Right lung (tissue), 5 donors: Measurements from ENCODE around the gene BCOR. TPM values are rescaled to one million over a fixed set of nuclear protein-coding genes. Genes with fewer than 3 reads are reported as not detected.

ENCODE experiments used
- DNase-seq, 2 donors: peaks; one replicate each; pipeline ENCODE4 v3.0.0-alpha.2; 2013
- polyA plus RNA-seq, 5 donors: library from polyadenylated mRNA; unstranded; fragments of 120-200 nt; gene quantifications; one replicate each; pipeline versions ENCODE4 v1.2.1 to v1.2.3, GENCODE V29; 2013; ENCODE audit warnings: inconsistent platforms in 1 of 5, low replicate concordance in 1 of 5; ENCODE audit not compliant: insufficient read length in 5 of 5, insufficient read depth in 1 of 5

BCOR gene
- polyA plus RNA-seq, 5 donors, result 55.3 to 65.8 (median 56.6) TPM

- no peak for DNase-seq
These were observed 31.1 kb downstream of the BCOR start for GRCh38 chrX:40066700-40067099.

- DNase-seq, result no peak
These were observed 32.3 kb downstream of the BCOR start for GRCh38 chrX:40065296-40066046.

- DNase-seq, result no peak
These were observed 33.6 kb downstream of the BCOR start for GRCh38 chrX:40064055-40064597.

- no peak for DNase-seq
These were observed 34.2 kb downstream of the BCOR start for GRCh38 chrX:40063555-40063954.

GRCh38 chrX:40062525-40063155 is 35.1 kb downstream of the BCOR start:
- DNase-seq, result no peak

- DNase-seq, result no peak
These were observed 35.8 kb downstream of the BCOR start for GRCh38 chrX:40061871-40062524.

GRCh38 chrX:40061005-40061404 is 36.8 kb downstream of the BCOR start:
- no peak for DNase-seq

- no peak for DNase-seq
These were observed 37.4 kb downstream of the BCOR start for GRCh38 chrX:40060356-40060845.

- no peak for DNase-seq
These were observed 39.0 kb downstream of the BCOR start for GRCh38 chrX:40058719-40059118.

- no peak for DNase-seq
These were observed 40.4 kb downstream of the BCOR start for GRCh38 chrX:40057405-40057804.

GRCh38 chrX:40056420-40056819 is 41.3 kb downstream of the BCOR start:
- DNase-seq, result no peak

GRCh38 chrX:40055495-40055894 is 42.3 kb downstream of the BCOR start:
- DNase-seq, result no peak

- no peak for DNase-seq
These were observed 43.0 kb downstream of the BCOR start for GRCh38 chrX:40054793-40055192.

- DNase-seq, result no peak
These were observed 47.2 kb downstream of the BCOR start for GRCh38 chrX:40050532-40050931.

GRCh38 chrX:40049084-40049641 is 48.6 kb downstream of the BCOR start:
- no peak for DNase-seq

- no peak for DNase-seq
These were observed 50.3 kb downstream of the BCOR start for GRCh38 chrX:40047485-40047884.

- no peak for DNase-seq
These were observed 53.9 kb downstream of the BCOR start for GRCh38 chrX:40043895-40044294.

GRCh38 chrX:40041915-40042314 is 55.8 kb downstream of the BCOR start:
- no peak for DNase-seq

- peak in 1 of 2 donors; percentile 10 for DNase-seq
These were observed 56.9 kb downstream of the BCOR start for GRCh38 chrX:40040686-40041461.

GRCh38 chrX:40039887-40040286 is 57.9 kb downstream of the BCOR start:
- DNase-seq, result no peak

GRCh38 chrX:40037367-40037766 is 60.4 kb downstream of the BCOR start:
- DNase-seq, result no peak
